SU-DHL-6 (cell line): ENCODE data around the gene DOCK10.

Experiments used
- H2AFZ ChIP-seq: fragments of 200-600 bp; sonication (generic); 2 replicates; pipeline ENCODE4 v1.6.1; 2014; ENCODE audit warnings: low read depth, mild to moderate bottlenecking, moderate library complexity, mixed read lengths, antibody characterized with exemption, low read length; ENCODE audit not compliant: severe bottlenecking
- H3F3A ChIP-seq: fragments of 200-600 bp; shearing (Covaris generic); 2 replicates; pipeline ENCODE4 v1.6.0; 2016; ENCODE audit warnings: antibody characterized with exemption, mild to moderate bottlenecking; ENCODE audit not compliant: insufficient read depth
- H3K27ac ChIP-seq: fragments of 200-600 bp; sonication (generic); 2 replicates; pipeline ENCODE4 v1.5.1; 2016; ENCODE audit warnings: low read depth, mild to moderate bottlenecking, low read length, moderate library complexity, mixed read lengths
- H3K27me3 ChIP-seq: fragments of 200-600 bp; sonication (generic), shearing (Covaris generic); 2 replicates; pipeline ENCODE4 v1.6.0; 2014; ENCODE audit warnings: mild to moderate bottlenecking, low read length
- H3K36me3 ChIP-seq: fragments of 200-600 bp; sonication (generic); 2 replicates; pipeline ENCODE4 v1.6.1; 2014; ENCODE audit warnings: mild to moderate bottlenecking, low read length, mixed read lengths
- H3K4me2 ChIP-seq: fragments of 300-600, 200-600 bp; shearing (Covaris generic), sonication (generic); 2 replicates; pipeline ENCODE4 v1.6.0; 2014; ENCODE audit warnings: low read length, low read depth, mild to moderate bottlenecking; ENCODE audit not compliant: poor library complexity, severe bottlenecking
- H3K4me3 ChIP-seq: fragments of 200-600 bp; sonication (generic); 2 replicates; pipeline ENCODE4 v1.5.1; 2014; ENCODE audit warnings: antibody characterized with exemption, low read length, mild to moderate bottlenecking, mixed read lengths; ENCODE audit not compliant: insufficient read depth, poor library complexity, severe bottlenecking
- H3K79me2 ChIP-seq: fragments of 200-600 bp; sonication (generic); 2 replicates; pipeline ENCODE4 v1.6.1; 2014; ENCODE audit warnings: mild to moderate bottlenecking, low read length, moderate library complexity; ENCODE audit not compliant: insufficient read depth
- H3K9ac ChIP-seq: fragments of 200-600 bp; sonication (generic); 2 replicates; pipeline ENCODE4 v1.7.0; 2014; ENCODE audit warnings: mild to moderate bottlenecking, low read length
- H3K9me2 ChIP-seq: fragments of 200-600 bp; sonication (generic); replicated peaks from 2 replicates; pipeline ENCODE4 v1.6.1; 2014; ENCODE audit warnings: low read length; ENCODE audit not compliant: insufficient read depth
- H3K9me3 ChIP-seq: fragments of 200-600 bp; sonication (generic); 2 replicates; pipeline ENCODE4 v1.6.1; 2014; ENCODE audit warnings: low read length, mixed read lengths; ENCODE audit not compliant: insufficient read depth
- H4K20me1 ChIP-seq: fragments of 200-600 bp; sonication (generic); 2 replicates; pipeline ENCODE4 v1.6.1; 2014; ENCODE audit warnings: low read depth, mild to moderate bottlenecking, antibody characterized with exemption, low read length, moderate library complexity, mixed read lengths
- EZH2phosphoT487 ChIP-seq: fragments of 200-600 bp; sonication (generic), shearing (Covaris generic); conservative IDR thresholded peaks from 2 replicates; pipeline ENCODE4 v1.6.1; 2018; ENCODE audit warnings: mild to moderate bottlenecking, antibody characterized with exemption, low read length, moderate library complexity, mixed read lengths
- TF ChIP-seq, protein P1 (sequence below): fragments of 200-600 bp; sonication (generic); IDR thresholded peaks from one replicate; pipeline ENCODE4 v1.5.1; 2017; ENCODE audit warnings: antibody characterized with exemption, mild to moderate bottlenecking, low read length, moderate library complexity; ENCODE audit not compliant: insufficient read depth, poor library complexity, severe bottlenecking

The DOCK10 gene

DNA sequence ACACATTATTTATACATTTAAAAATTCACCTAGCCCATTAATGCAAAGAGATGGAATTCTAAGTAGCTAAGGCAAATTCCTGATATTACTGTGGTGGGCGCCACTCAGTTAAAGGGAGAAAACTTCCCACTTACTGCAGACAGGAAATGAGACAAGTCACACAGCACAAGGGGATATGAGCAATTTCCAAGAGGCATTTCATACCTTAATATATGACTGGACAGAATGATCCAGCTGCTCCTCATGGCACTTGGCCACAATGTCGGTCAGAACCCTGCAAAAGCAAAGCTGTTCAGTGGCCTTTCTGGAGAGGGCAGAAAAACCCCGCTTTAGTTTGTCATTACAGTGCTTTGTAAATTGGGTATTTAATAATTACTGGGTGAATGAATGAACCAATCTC is 204.7 kb downstream of the DOCK10 start:
- no peak overlapping the region for H2AFZ ChIP-seq
- no peaks in the 10 kb centered on the region for H3K9me2 ChIP-seq
- H3K9ac ChIP-seq: no peak overlapping the region
- no peaks in the 10 kb centered on the region for H4K20me1 ChIP-seq
- H3K4me3 ChIP-seq: no peak overlapping the region
- H3K36me3 ChIP-seq: 0 out of 2 replicates have a peak, but pooled peaks cover 2% of the 10 kb centered on the region
- H3K79me2 ChIP-seq: no peaks in the 10 kb centered on the region
- no peaks in the 10 kb centered on the region for H3K9me3 ChIP-seq
- H3K27ac ChIP-seq: no peak overlapping the region
- H3K27me3 ChIP-seq: no peaks in the 10 kb centered on the region
- no peak overlapping the region for H3K4me2 ChIP-seq
- H3F3A ChIP-seq: no peaks in the 10 kb centered on the region
- TF ChIP-seq EZH2phosphoT487: no peak
- TF ChIP-seq, protein P1, sequence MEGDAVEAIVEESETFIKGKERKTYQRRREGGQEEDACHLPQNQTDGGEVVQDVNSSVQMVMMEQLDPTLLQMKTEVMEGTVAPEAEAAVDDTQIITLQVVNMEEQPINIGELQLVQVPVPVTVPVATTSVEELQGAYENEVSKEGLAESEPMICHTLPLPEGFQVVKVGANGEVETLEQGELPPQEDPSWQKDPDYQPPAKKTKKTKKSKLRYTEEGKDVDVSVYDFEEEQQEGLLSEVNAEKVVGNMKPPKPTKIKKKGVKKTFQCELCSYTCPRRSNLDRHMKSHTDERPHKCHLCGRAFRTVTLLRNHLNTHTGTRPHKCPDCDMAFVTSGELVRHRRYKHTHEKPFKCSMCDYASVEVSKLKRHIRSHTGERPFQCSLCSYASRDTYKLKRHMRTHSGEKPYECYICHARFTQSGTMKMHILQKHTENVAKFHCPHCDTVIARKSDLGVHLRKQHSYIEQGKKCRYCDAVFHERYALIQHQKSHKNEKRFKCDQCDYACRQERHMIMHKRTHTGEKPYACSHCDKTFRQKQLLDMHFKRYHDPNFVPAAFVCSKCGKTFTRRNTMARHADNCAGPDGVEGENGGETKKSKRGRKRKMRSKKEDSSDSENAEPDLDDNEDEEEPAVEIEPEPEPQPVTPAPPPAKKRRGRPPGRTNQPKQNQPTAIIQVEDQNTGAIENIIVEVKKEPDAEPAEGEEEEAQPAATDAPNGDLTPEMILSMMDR: no peak

DNA sequence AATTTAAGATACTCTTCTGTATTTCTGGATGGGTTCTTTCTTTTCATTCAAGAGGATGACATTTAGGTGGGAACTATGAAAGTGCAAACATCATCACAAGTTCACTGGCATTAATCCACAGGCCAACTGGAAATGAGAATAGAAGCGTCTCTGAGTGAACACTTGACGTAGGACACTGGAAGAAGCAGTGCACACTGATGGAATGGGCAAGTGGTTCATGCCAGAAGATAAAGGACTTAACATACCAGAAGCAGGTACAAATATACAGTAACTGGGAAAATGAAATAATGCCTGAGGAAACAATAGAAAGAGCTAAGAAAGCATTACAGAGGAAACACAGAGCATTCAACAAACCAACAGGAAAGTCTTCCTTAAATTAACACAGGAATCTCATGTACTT is 205.2 kb downstream of the DOCK10 start:
- Histone ChIP-seq H3K4me2 (no peak overlapping the region), H3K27me3 (no peaks in the 10 kb centered on the region), H2AFZ (no peak overlapping the region), H3K9ac (no peak overlapping the region), H3K36me3 (0 out of 2 replicates have a peak, but pooled peaks cover 2% of the 10 kb centered on the region), H3K79me2 (no peaks in the 10 kb centered on the region), H4K20me1 (no peaks in the 10 kb centered on the region), H3K9me3 (no peaks in the 10 kb centered on the region), H3K4me3 (no peak overlapping the region), H3K27ac (no peak overlapping the region), H3K9me2 (no peaks in the 10 kb centered on the region), H3F3A (no peaks in the 10 kb centered on the region)
- no peak for TF ChIP-seq EZH2phosphoT487
- TF ChIP-seq, protein P1: no peak

DNA sequence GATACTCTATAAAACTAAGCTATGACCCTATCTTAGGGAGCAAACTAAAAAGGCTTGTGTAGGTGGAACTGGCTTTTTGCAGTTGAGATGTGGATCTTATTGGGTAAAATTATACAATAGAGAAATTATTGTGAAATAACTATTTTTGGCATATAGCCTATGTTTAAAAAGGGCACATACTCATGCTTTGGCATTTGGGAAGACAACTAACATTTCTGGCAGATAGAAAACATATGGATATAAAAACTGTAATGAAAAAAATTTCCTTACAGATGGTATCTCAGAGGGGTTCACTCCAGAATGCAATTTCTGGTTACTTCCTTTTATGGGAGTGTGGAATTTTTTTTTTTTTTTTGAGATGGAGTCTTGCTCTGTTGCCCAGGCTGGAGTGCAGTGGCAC is 206.0 kb downstream of the DOCK10 start:
- Histone ChIP-seq H3K9me2 (no peaks in the 10 kb centered on the region), H3K4me3 (no peak overlapping the region), H3K79me2 (no peaks in the 10 kb centered on the region), H3K36me3 (0 out of 2 replicates have a peak, but pooled peaks cover 2% of the 10 kb centered on the region), H3K4me2 (no peak overlapping the region), H3K27ac (no peak overlapping the region), H3F3A (no peaks in the 10 kb centered on the region), H2AFZ (no peak overlapping the region), H4K20me1 (no peaks in the 10 kb centered on the region), H3K9ac (no peak overlapping the region), H3K9me3 (no peaks in the 10 kb centered on the region), H3K27me3 (no peaks in the 10 kb centered on the region; the same call in 1 of the 2 replicates)
- no peak for TF ChIP-seq EZH2phosphoT487
- TF ChIP-seq, protein P1: no peak

DNA sequence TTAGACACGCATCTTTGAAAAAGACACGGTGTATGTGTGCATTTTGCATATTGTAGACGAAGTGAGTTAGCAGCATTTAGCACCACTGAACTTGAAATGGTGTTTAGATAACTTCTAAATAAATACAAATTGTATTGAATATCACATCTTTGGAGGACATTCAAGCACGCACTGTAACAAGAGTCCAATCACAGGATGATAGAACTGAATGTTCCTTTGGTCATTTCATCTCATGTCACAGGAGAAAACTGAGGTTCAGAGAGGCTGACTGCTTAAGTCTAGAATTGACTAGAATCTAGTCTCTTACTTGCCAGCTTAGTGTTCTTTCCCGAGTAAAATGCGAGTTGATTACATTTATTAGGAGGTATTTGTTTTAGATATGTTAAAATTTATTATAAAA is 206.9 kb downstream of the DOCK10 start:
- TF ChIP-seq, protein P1: no peak
- no peak for TF ChIP-seq EZH2phosphoT487
- H3K79me2 ChIP-seq: no peaks in the 10 kb centered on the region
- no peaks in the 10 kb centered on the region for H3K9me2 ChIP-seq
- no peak overlapping the region for H3K4me2 ChIP-seq
- H3F3A ChIP-seq: no peaks in the 10 kb centered on the region
- H3K4me3 ChIP-seq: no peak overlapping the region
- H3K27ac ChIP-seq: no peak overlapping the region
- no peaks in the 10 kb centered on the region; the same call in 1 of the 2 replicates for H3K27me3 ChIP-seq
- H3K9me3 ChIP-seq: no peaks in the 10 kb centered on the region
- H2AFZ ChIP-seq: no peak overlapping the region
- H3K36me3 ChIP-seq: 0 out of 2 replicates have a peak, but pooled peaks cover 2% of the 10 kb centered on the region
- H3K9ac ChIP-seq: no peak overlapping the region
- no peaks in the 10 kb centered on the region for H4K20me1 ChIP-seq
